CD14-positive monocyte (primary cell): ENCODE data around the gene UNC5C. TPM values are rescaled to one million over a fixed set of nuclear protein-coding genes. Genes with fewer than 3 reads are reported as not detected.

Source experiments
- DNase-seq, 3 donors: peaks; one replicate each; pipeline ENCODE4 v3.0.0-alpha.2; 2011 to 2022
- H2AFZ ChIP-seq: 2 replicates; pipeline ENCODE4 v1.6.0; 2012; ENCODE audit warnings: mild to moderate bottlenecking, low read depth, low read length, inconsistent platforms; ENCODE audit not compliant: insufficient read depth, poor library complexity, severe bottlenecking
- H3K27ac ChIP-seq, 2 donors: 1 replicate in 1 of 2; 2 replicates in 1 of 2; pipeline ENCODE4 v1.5.1; 2012 to 2013; ENCODE audit warnings: low read length in 2 of 2, control low read depth in 1 of 2, inconsistent platforms in 1 of 2, low read depth in 1 of 2, mild to moderate bottlenecking in 1 of 2
- H3K27me3 ChIP-seq, 2 donors: one replicate each; pipeline versions ENCODE4 v1.6.0 to v1.6.1; 2011 to 2013; ENCODE audit warnings: low read length in 2 of 2; ENCODE audit not compliant: control insufficient read depth in 2 of 2, insufficient read depth in 2 of 2
- H3K36me3 ChIP-seq, 2 donors: replicated peaks in 1 of 2; 1 replicate in 1 of 2; 2 replicates in 1 of 2; pipeline versions ENCODE4 v1.5.1 to v1.6.1; 2012 to 2013; ENCODE audit warnings: low read length in 2 of 2, control low read depth in 1 of 2, inconsistent platforms in 1 of 2, mild to moderate bottlenecking in 1 of 2; ENCODE audit not compliant: insufficient read depth in 2 of 2, control insufficient read depth in 1 of 2
- H3K4me1 ChIP-seq, 2 donors: 1 replicate in 1 of 2; 2 replicates in 1 of 2; pipeline versions ENCODE4 v1.5.1 to v1.6.1; 2012 to 2013; ENCODE audit warnings: low read length in 2 of 2, control low read depth in 1 of 2, inconsistent platforms in 1 of 2, mild to moderate bottlenecking in 1 of 2, moderate library complexity in 1 of 2; ENCODE audit not compliant: insufficient read depth in 2 of 2, control insufficient read depth in 1 of 2
- H3K4me2 ChIP-seq: replicated peaks from 2 replicates; pipeline ENCODE3; 2012; ENCODE audit warnings: low read length, moderate library complexity, mild to moderate bottlenecking; ENCODE audit not compliant: poor library complexity, severe bottlenecking; ENCODE audit errors: extremely low read depth
- H3K4me3 ChIP-seq, 3 experiments: fragments of 200-600 bp in 1 of 3; sonication (generic) in 1 of 3; replicated peaks in 1 of 3; 1 replicate in 2 of 3; 2 replicates in 1 of 3; pipeline ENCODE4 v1.5.1; 2011 to 2013; ENCODE audit warnings: low read length in 3 of 3, mild to moderate bottlenecking in 3 of 3, control low read depth in 2 of 3, low read depth in 2 of 3, inconsistent platforms in 1 of 3, moderate library complexity in 1 of 3
- H3K79me2 ChIP-seq: 2 replicates; pipeline ENCODE4 v1.6.0; 2012; ENCODE audit warnings: mild to moderate bottlenecking, control low read depth, inconsistent platforms, low read length, moderate library complexity; ENCODE audit not compliant: insufficient read depth
- H3K9ac ChIP-seq: 2 replicates; pipeline ENCODE4 v1.6.0; 2017; ENCODE audit warnings: low read length, mild to moderate bottlenecking; ENCODE audit not compliant: insufficient read depth, poor library complexity, severe bottlenecking
- H3K9me3 ChIP-seq, 2 donors: replicated peaks in 1 of 2; 1 replicate in 1 of 2; 2 replicates in 1 of 2; pipeline versions ENCODE4 v1.5.1 to v1.6.1; 2012 to 2013; ENCODE audit warnings: low read length in 2 of 2, control low read depth in 1 of 2; ENCODE audit not compliant: control insufficient read depth in 1 of 2, insufficient read depth in 1 of 2
- H4K20me1 ChIP-seq: 2 replicates; pipeline ENCODE4 v1.6.0; 2012; ENCODE audit warnings: mild to moderate bottlenecking, low read length, control low read depth, moderate library complexity; ENCODE audit not compliant: insufficient read depth
- H3K27ac Mint-ChIP-seq, 7 donors: one replicate each; pipeline ENCODE4 v1.8.0; 2020; ENCODE audit warnings: mild to moderate bottlenecking in 7 of 7, mixed read lengths in 7 of 7, moderate library complexity in 6 of 7, inconsistent platforms in 2 of 7
- H3K27me3 Mint-ChIP-seq, 3 donors: one replicate each; pipeline ENCODE4 v1.8.0; 2021 to 2022; ENCODE audit warnings: low read depth in 3 of 3, mild to moderate bottlenecking in 3 of 3, mixed read lengths in 3 of 3, moderate library complexity in 3 of 3, inconsistent platforms in 1 of 3
- H3K36me3 Mint-ChIP-seq, 2 donors: one replicate each; pipeline ENCODE4 v1.8.0; 2020; ENCODE audit warnings: mixed read lengths in 2 of 2, inconsistent platforms in 1 of 2, mild to moderate bottlenecking in 1 of 2
- H3K4me1 Mint-ChIP-seq: one replicate; pipeline ENCODE4 v1.8.0; 2020; ENCODE audit warnings: mild to moderate bottlenecking, mixed read lengths
- H3K4me3 Mint-ChIP-seq, 2 donors: one replicate each; pipeline ENCODE4 v1.8.0; 2020; ENCODE audit warnings: mild to moderate bottlenecking in 2 of 2, mixed read lengths in 2 of 2, moderate library complexity in 1 of 2
- H3K9me3 Mint-ChIP-seq, 7 donors: one replicate each; pipeline ENCODE4 v1.8.0; 2020 to 2022; ENCODE audit warnings: mixed read lengths in 7 of 7, mild to moderate bottlenecking in 6 of 7, moderate library complexity in 6 of 7, inconsistent platforms in 2 of 7
- WGBS: methylation state at CpG from one replicate; pipeline ENCODE4 v1.1.5; 2013; ENCODE audit warnings: missing lambda C conversion rate; ENCODE audit not compliant: insufficient coverage; 5-methylcytosine and 5-hydroxymethylcytosine counted together
- intact Hi-C, 2 donors: fragments of 100-400 bp; cut with micrococcal nuclease; formaldehyde crosslinking; loops; one replicate each; pipeline versions ENCODE4 v1.15.0 to v1.15.1; 2023
- polyA plus RNA-seq, 3 donors: library from polyadenylated mRNA; depleted of rRNA in 1 of 3; unstranded in 2 of 3; stranded (reverse) in 1 of 3; fragments of 300-500 nt in 2 of 3; fragments of >200 nt in 1 of 3; fragmentation: Illumina TruSeq in 2 of 3; gene quantifications; 1 replicate in 2 of 3; 2 replicates in 1 of 3; pipeline ENCODE4 v1.2.3, GENCODE V29; 2012 to 2021
- TF ChIP-seq, protein P1 (sequence below): fragments of 200-600 bp; IDR thresholded peaks from one replicate; pipeline ENCODE4 v1.8.0; 2022; ENCODE audit warnings: antibody characterized with exemption, mild to moderate bottlenecking

UNC5C gene
- polyA plus RNA-seq, 3 donors: 0.03 TPM; not detected in 2

DNA sequence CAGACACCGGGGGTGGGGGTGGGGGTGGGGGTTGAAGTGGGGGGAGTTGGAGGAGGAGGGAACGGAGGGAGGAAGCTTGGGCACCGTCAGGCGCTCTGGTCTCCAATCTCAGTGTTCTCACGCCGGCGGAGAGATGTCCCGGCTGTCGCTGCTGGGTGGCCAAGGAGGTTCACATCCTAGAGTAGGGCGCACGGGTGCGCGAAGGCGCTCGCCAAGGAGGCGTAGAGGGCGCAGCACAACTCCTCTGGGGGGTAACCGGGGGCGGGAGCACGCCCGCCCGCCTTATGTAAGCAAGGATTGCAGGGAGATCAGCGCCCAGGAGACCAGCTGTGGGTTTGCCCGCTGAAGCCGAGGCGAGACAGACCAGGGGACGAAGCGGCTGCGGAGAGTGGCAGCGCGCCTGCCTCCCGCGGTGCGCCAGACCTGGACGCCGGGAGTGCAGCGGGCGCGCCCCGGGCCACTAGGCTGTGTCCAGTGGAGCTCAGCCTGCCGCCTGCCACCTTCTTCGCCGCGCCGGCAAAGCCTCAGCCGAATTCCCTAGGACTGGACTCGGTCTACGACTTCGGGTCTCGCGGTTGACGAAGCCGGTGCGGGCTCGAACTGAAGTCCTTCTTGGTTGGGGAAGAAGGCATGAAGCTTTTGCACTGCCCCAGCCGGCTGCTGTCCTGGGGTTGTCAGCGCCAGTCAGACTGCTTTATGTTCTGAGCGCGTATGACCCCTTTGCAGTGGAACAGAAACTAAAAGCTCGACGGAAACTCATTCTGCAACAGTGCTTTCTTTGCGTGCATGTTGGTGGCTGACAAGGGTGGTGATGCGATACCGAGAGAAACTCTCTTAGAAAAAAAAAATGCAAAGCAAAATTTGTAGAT, 707 bp upstream of the UNC5C start:
- H3K4me2 ChIP-seq: peak overlapping the region; percentile 93
- no peak overlapping the region for H3K27ac Mint-ChIP-seq
- peaks cover 0 to 7% of the 10 kb centered on the region in 2 donors for H3K9me3 ChIP-seq
- peak overlapping the region; percentile 58 for H3K9ac ChIP-seq
- peaks cover 0 to 2% of the 10 kb centered on the region in 2 donors for H3K36me3 Mint-ChIP-seq
- intact Hi-C loops: no loop called here
- peak overlapping the region; percentile 86 to 92 for H3K4me3 Mint-ChIP-seq
- H3K4me1 Mint-ChIP-seq: peaks cover 38% of the 10 kb centered on the region
- no peaks in the 10 kb centered on the region for H4K20me1 ChIP-seq
- DNase-seq: peak in 1 of 3 donors; percentile 43
- under 1% methylated on average over 61 of the region's 64 CpGs for WGBS
- H3K79me2 ChIP-seq: no peaks in the 10 kb centered on the region
- H3K4me3 ChIP-seq: peak overlapping the region; percentile 45 to 83 (median 52)
- TF ChIP-seq, protein P1, sequence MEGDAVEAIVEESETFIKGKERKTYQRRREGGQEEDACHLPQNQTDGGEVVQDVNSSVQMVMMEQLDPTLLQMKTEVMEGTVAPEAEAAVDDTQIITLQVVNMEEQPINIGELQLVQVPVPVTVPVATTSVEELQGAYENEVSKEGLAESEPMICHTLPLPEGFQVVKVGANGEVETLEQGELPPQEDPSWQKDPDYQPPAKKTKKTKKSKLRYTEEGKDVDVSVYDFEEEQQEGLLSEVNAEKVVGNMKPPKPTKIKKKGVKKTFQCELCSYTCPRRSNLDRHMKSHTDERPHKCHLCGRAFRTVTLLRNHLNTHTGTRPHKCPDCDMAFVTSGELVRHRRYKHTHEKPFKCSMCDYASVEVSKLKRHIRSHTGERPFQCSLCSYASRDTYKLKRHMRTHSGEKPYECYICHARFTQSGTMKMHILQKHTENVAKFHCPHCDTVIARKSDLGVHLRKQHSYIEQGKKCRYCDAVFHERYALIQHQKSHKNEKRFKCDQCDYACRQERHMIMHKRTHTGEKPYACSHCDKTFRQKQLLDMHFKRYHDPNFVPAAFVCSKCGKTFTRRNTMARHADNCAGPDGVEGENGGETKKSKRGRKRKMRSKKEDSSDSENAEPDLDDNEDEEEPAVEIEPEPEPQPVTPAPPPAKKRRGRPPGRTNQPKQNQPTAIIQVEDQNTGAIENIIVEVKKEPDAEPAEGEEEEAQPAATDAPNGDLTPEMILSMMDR: no peak
- peaks cover 22 to 49% of the 10 kb centered on the region in 2 donors for H3K27me3 ChIP-seq
- H3K36me3 ChIP-seq: no peaks in the 10 kb centered on the region
- peak overlapping the region; percentile 82 for H2AFZ ChIP-seq
- no peak overlapping the region for H3K27ac ChIP-seq
- H3K9me3 Mint-ChIP-seq: peaks cover 0 to 11% (median 0%) of the 10 kb centered on the region in 7 donors
- H3K4me1 ChIP-seq: peaks cover 22 to 32% of the 10 kb centered on the region in 2 donors
- H3K27me3 Mint-ChIP-seq: peaks cover 48 to 54% (median 53%) of the 10 kb centered on the region in 3 donors

DNA sequence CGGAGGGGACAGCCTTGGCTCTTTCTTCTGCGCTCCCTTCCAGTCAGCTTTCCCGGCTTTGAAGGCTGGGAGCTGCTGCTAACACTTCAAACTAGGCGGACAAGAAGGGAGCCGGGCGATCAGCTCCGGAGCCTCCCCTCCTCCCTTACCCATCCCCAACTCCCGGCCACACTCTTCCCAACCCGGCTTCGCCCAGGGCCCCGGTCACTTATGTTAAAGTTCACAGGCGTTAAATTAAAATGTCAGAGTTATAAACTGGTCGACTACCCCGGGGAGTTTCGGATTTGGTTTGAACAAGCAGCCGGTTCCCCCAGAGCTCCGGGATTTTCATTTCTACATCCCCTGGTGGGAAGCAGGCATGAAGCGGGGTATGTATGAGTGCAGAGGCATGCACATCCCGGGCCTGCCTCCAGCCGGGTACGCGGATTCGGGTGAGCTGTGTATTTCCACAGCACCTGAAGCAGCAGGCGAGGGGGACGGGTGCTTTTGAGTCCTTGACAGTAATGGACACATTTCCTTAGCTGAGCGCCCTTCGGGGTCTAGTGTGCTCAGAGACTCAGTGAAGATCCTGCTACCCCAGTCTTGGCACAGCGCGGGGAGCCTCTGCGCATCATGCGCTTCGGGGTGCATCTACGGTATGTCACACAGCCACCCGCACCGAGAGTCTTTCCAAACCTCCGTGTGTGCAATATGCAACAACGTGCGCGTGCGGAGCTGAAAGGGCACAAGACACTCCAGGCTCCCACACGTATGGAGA, 880 bp downstream of the UNC5C start:
- Histone ChIP-seq H4K20me1 (no peaks in the 10 kb centered on the region), H3K4me1 (peaks cover 22 to 32% of the 10 kb centered on the region in 2 donors), H3K27ac (no peak overlapping the region), H3K9ac (no peak overlapping the region), H3K9me3 (peaks cover 0 to 7% of the 10 kb centered on the region in 2 donors), H3K79me2 (no peaks in the 10 kb centered on the region), H3K36me3 (no peaks in the 10 kb centered on the region), H2AFZ (peak overlapping the region; percentile 33), H3K4me2 (peak overlapping the region; percentile 93), H3K4me3 (peak overlapping the region; percentile 45 to 83 (median 52)), H3K27me3 (peaks cover 22 to 49% of the 10 kb centered on the region in 2 donors)
- TF ChIP-seq, protein P1: no peak
- intact Hi-C loops: no loop called here
- peaks cover 0 to 2% of the 10 kb centered on the region in 2 donors for H3K36me3 Mint-ChIP-seq
- peaks cover 36% of the 10 kb centered on the region for H3K4me1 Mint-ChIP-seq
- peaks cover 0 to 11% (median 0%) of the 10 kb centered on the region in 7 donors for H3K9me3 Mint-ChIP-seq
- peak overlapping the region; percentile 86 to 92 for H3K4me3 Mint-ChIP-seq
- no peak overlapping the region for H3K27ac Mint-ChIP-seq
- peak in 1 of 3 donors; percentile 44 for DNase-seq
- 4% methylated on average over 32 of the region's 41 CpGs for WGBS
- peaks cover 50 to 55% (median 53%) of the 10 kb centered on the region in 3 donors for H3K27me3 Mint-ChIP-seq
